Left lung (tissue), 10 donors: ENCODE results near the gene VEPH1. TPM values are rescaled to one million over a fixed set of nuclear protein-coding genes. Genes with fewer than 3 reads are reported as not detected.
"Not testable (repeated sequence)": the region's sequence is repeated elsewhere in the genome, so short reads cannot be mapped to it uniquely, and the experiment has no call there.

Experiments used
- ATAC-seq: fragments of 200-7000 bp; cut with Tn5 transposase; one replicate; pipeline ENCODE4 v1.9.1; 2020; ENCODE audit warnings: moderate library complexity
- DNase-seq, 4 donors: peaks; one replicate each; pipeline ENCODE4 v3.0.0-alpha.2; 2013 to 2020
- H3K27ac ChIP-seq, 2 donors: fragments of 200-600 bp; sonication (generic) in 1 of 2; one replicate each; pipeline versions ENCODE4 v1.5.0 to v1.8.0; 2020 to 2021
- H3K27me3 ChIP-seq, 2 donors: fragments of 200-600 bp; sonication (generic) in 1 of 2; one replicate each; pipeline versions ENCODE4 v1.5.0 to v1.8.0; 2020 to 2021
- H3K36me3 ChIP-seq, 2 donors: fragments of 200-600 bp; sonication (generic) in 1 of 2; one replicate each; pipeline versions ENCODE4 v1.5.0 to v1.8.0; 2020 to 2021
- H3K4me1 ChIP-seq, 2 donors: fragments of 200-600 bp; one replicate each; pipeline ENCODE4 v1.8.0; 2021
- H3K4me3 ChIP-seq, 2 donors: fragments of 200-600 bp; sonication (generic) in 1 of 2; one replicate each; pipeline versions ENCODE4 v1.5.0 to v1.8.0; 2020 to 2021; ENCODE audit warnings: mild to moderate bottlenecking in 1 of 2
- H3K9me3 ChIP-seq, 2 donors: fragments of 200-600 bp; sonication (generic) in 1 of 2; one replicate each; pipeline versions ENCODE4 v1.5.0 to v1.8.0; 2020 to 2021
- intact Hi-C, 2 donors: fragments of 100-400 bp; cut with DNase I; formaldehyde crosslinking; loops; one replicate each; pipeline versions ENCODE4 v1.11.2 to v1.14.2; 2022
- polyA plus RNA-seq, 6 donors: library from polyadenylated mRNA; unstranded; fragments of 120-200 nt; gene quantifications; one replicate each; pipeline ENCODE4 v1.2.1, GENCODE V29; 2013; ENCODE audit not compliant: insufficient read length in 6 of 6
- total RNA-seq, 2 donors: library from RNA; stranded (reverse); fragmentation: NEBNext Ultra II Directional; extraction: Animal tissue kit (Norgen Biotek cat#: 25700); gene quantifications; one replicate each; pipeline ENCODE4 v1.2.1, GENCODE V29; 2021
- TF ChIP-seq, protein P1 (sequence below), 2 donors: fragments of 200-600 bp; sonication (generic) in 1 of 2; IDR thresholded peaks; one replicate each; pipeline versions ENCODE4 v1.5.0 to v1.8.0; 2021; ENCODE audit warnings: antibody characterized with exemption in 2 of 2
- donor health status: DM: no; HTN: yes; CAD: no.
- donor health status: DM: no; HTN: no; CAD: no.

The VEPH1 gene
- total and polyA plus RNA-seq, 8 donors, result 30.4 to 143 (median 42.6) TPM

DNA sequence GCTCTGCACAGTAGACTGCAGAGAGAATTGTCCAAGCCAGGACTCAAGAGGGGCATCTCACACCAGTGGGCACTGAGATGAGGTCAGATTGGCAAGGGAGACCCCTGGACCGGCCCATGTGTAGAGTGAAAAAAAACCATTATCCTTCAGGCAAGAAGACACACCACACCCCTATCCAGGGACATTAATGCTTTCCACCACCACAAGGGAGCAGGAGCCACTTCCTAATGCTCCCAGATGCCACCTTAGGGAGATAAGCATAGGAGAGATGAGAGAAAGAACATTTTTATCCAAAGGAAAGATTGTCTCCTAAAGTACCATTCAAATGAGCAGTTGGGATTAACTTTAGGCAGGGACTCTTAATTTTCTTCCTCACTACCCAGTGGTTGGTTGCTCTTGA lies 176.2 kb downstream of the VEPH1 start:
- H3K4me1 ChIP-seq, result no peaks in the 10 kb centered on the region
- TF ChIP-seq, protein P1, sequence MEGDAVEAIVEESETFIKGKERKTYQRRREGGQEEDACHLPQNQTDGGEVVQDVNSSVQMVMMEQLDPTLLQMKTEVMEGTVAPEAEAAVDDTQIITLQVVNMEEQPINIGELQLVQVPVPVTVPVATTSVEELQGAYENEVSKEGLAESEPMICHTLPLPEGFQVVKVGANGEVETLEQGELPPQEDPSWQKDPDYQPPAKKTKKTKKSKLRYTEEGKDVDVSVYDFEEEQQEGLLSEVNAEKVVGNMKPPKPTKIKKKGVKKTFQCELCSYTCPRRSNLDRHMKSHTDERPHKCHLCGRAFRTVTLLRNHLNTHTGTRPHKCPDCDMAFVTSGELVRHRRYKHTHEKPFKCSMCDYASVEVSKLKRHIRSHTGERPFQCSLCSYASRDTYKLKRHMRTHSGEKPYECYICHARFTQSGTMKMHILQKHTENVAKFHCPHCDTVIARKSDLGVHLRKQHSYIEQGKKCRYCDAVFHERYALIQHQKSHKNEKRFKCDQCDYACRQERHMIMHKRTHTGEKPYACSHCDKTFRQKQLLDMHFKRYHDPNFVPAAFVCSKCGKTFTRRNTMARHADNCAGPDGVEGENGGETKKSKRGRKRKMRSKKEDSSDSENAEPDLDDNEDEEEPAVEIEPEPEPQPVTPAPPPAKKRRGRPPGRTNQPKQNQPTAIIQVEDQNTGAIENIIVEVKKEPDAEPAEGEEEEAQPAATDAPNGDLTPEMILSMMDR (IDR thresholded peaks at IDR 0.05), result no peak
- no peak for DNase-seq
- ATAC-seq, result no peak
- intact Hi-C loops, result no loop called here
- no peaks in the 10 kb centered on the region for H3K27me3 ChIP-seq
- H3K27ac ChIP-seq, result no peak overlapping the region
- no peaks in the 10 kb centered on the region for H3K9me3 ChIP-seq
- H3K36me3 ChIP-seq, result no peaks in the 10 kb centered on the region
- no peak overlapping the region for H3K4me3 ChIP-seq

DNA sequence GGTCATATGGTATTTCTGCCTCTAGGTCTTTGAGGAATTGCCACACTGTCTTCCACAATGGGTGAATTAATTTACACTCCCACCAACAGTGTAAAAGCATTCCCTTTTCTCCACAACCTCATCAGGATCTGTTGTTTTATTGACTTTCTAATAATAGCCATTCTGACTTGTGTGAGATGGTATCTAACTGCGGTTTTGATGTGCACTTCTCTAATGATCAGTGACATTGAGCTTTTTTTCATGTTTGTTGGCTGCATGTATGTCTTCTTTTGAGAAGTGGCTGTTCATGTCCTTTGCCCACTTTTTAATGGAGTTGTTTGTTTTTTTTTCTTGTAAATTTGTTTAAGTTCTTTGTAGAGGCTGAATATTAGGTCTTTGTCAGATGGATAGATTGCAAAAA lies 178.3 kb downstream of the VEPH1 start:
- H3K4me1 ChIP-seq, intact Hi-C loops, H3K27ac ChIP-seq, H3K4me3 ChIP-seq, ATAC-seq, DNase-seq, H3K27me3 ChIP-seq, H3K9me3 ChIP-seq, H3K36me3 ChIP-seq: not testable (repeated sequence)

DNA sequence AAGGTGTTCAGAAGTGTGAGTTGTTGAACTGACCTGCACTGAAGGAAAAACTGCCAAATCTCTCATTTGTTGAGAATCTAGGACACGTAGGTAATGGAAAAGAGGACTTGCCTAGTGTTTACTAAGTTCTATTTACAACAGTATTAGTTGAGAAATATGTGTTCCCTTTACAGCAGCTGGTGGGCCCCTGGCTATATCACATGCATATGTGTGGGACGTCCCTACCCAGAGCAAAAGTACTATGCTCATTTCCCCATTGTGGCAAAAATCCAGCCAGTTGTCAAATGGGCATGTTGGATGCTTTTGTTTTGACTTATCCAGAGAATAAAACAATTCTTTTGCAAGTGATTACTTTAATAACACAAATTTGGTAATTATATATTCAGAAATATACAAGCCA lies 179.9 kb downstream of the VEPH1 start:
- Histone ChIP-seq H3K4me1 (no peaks in the 10 kb centered on the region), H3K4me3 (no peak overlapping the region), H3K27me3 (no peaks in the 10 kb centered on the region), H3K27ac (no peak overlapping the region), H3K9me3 (no peaks in the 10 kb centered on the region), H3K36me3 (no peaks in the 10 kb centered on the region)
- intact Hi-C loops, result no loop called here
- ATAC-seq (no peak), DNase-seq (no peak)
- TF ChIP-seq, protein P1 (IDR thresholded peaks at IDR 0.05), result no peak

DNA sequence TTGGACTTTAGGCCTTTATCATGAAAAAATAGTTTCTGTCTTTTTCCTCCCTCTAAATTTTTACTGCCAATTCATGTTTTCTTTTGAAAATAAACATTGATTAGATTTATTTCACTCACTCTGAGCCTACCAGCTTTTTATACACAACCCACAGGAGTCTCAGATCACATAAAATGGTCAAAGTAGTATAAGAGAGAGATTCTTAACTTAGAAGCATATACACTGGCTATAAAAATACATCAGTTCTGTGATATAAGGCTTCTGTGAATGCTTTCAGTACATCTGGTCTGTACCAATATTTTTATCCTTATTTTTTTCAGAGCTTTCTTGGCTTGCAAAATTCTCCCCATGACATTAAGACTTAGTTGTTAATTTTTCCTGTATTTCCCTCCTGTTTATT lies 183.5 kb downstream of the VEPH1 start:
- no peak for ATAC-seq
- no peaks in the 10 kb centered on the region for H3K36me3 ChIP-seq

DNA sequence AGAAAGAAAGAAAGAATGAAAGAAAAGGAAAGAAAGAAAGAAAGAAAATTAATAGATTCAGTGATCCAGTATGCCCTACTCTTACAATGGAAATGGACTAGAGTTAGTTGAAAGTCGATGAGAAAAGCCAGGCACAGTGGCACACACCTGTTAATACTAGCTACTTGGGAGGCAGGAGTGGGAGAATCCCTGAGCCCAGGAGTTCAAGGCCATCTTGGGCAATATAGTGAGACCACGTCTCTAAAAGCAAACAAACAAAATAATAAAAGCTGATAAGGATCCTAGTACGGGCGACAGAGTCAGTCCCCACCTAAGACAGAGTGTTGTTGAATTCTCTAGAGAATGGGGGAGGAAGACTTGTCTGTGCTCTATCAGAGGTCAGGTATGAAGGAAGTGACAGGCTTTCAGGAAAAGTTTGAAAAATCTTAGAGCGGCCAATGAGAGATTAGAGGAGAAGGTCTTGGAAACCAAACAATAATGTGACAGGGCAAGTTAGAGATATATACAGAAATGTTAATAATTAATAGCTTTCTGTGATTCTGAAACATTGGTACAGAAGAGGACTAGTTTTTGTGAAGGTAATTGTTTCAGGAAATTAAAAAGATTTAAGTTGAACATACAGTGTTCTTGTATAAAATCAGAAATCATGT lies 184.5 kb downstream of the VEPH1 start:
- Histone ChIP-seq H3K27ac (no peak overlapping the region), H3K36me3 (no peaks in the 10 kb centered on the region), H3K9me3 (no peaks in the 10 kb centered on the region), H3K27me3 (no peaks in the 10 kb centered on the region), H3K4me1 (no peaks in the 10 kb centered on the region), H3K4me3 (no peak overlapping the region)
- ATAC-seq (no peak), DNase-seq (no peak)
- intact Hi-C loops, result no loop called here
- TF ChIP-seq, protein P1 (IDR thresholded peaks at IDR 0.05), result no peak

More for the DNA sequence above, 183.5 kb downstream of the VEPH1 start:
- no peaks in the 10 kb centered on the region for H3K4me1 ChIP-seq
- H3K9me3 ChIP-seq, result no peaks in the 10 kb centered on the region
- H3K27me3 ChIP-seq, result no peaks in the 10 kb centered on the region
- no peak for DNase-seq
- H3K4me3 ChIP-seq, result no peak overlapping the region
- no peak overlapping the region for H3K27ac ChIP-seq
- intact Hi-C loops, result no loop called here
- TF ChIP-seq, protein P1 (IDR thresholded peaks at IDR 0.05), result no peak

DNA sequence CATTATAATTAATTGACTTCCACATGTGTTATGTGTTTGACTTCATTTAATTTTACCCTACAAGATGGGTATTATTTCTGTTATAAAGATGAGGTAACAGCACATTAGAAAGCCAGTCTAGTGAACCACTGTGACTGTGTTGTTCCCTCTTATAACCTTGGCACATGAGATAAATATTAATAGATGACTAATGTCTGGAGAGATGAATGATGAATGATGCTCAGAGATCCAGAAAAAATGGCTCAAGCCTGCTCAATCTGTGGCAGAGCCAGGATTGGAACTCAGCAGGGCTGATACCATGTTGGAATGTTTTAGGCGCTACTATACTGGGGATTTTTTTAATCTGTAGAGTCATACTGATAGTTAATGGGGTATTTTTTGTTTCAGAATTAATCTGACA lies 185.3 kb downstream of the VEPH1 start:
- Histone ChIP-seq H3K27ac (no peak overlapping the region), H3K4me1 (no peaks in the 10 kb centered on the region), H3K27me3 (no peaks in the 10 kb centered on the region), H3K4me3 (no peak overlapping the region), H3K9me3 (no peaks in the 10 kb centered on the region), H3K36me3 (no peaks in the 10 kb centered on the region)
- DNase-seq (no peak), ATAC-seq (no peak)
- TF ChIP-seq, protein P1 (IDR thresholded peaks at IDR 0.05), result no peak
- intact Hi-C loops, result no loop called here
